PFSK-1 (cell line): Measurements from ENCODE around the gene PHAF1.

Source experiments
- POLR2AphosphoS5 ChIP-seq: IDR thresholded peaks from 2 replicates; pipeline ENCODE4 v1.6.1; 2012; ENCODE audit warnings: low read depth, mild to moderate bottlenecking, control low read depth, low read length, moderate library complexity
- REST ChIP-seq, 2 experiments: IDR thresholded peaks; 2 replicates each; pipeline versions ENCODE4 v1.6.1 to v1.8.0; 2011 to 2012; ENCODE audit warnings: low read depth in 2 of 2, low read length in 2 of 2, control low read depth in 1 of 2, inconsistent platforms in 1 of 2, mild to moderate bottlenecking in 1 of 2, moderate library complexity in 1 of 2; ENCODE audit not compliant: insufficient read depth in 1 of 2
- SIN3A ChIP-seq: IDR thresholded peaks from 2 replicates; pipeline ENCODE4 v1.6.1; 2012; ENCODE audit warnings: mild to moderate bottlenecking, low read length, moderate library complexity, borderline replicate concordance; ENCODE audit not compliant: insufficient read depth
- TAF1 ChIP-seq: IDR thresholded peaks from 2 replicates; pipeline ENCODE4 v1.6.1; 2012; ENCODE audit warnings: low read length, control low read depth, borderline replicate concordance; ENCODE audit not compliant: insufficient read depth

DNA sequence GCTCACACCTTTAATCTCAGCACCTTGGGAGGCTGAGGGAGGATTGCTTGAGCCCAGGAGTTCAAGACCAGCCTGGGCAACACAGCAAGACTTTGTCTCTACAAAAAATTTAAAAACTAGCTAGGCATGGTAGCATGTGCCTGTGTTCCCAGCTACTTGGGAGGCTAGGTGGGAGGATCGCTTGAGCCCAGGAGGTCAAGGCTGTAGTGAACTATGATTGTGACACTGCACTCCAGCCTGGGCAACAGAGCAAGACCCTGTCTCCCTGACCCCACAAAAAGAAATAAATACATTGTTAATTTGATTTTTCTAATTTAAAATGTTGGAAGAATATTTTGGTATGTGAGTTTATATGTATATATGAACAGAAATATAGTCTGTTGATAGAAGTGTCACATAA lies 22.4 kb upstream of the PHAF1 start:
- TF ChIP-seq TAF1 (no peak), POLR2AphosphoS5 (no peak), SIN3A (no peak), REST (IDR thresholded peaks at IDR 0.05; ENCODE audit: insufficient read depth in 1 of 2, low read depth in 2 of 2, low read length in 2 of 2) (no peak)
